Measurements from ENCODE around the gene TFDP1.
"Not testable (repeated sequence)": the region's sequence is repeated elsewhere in the genome, so short reads cannot be mapped to it uniquely, and the experiment has no call there.

The TFDP1 gene

GRCh38 chr13:113551081-113552000, 33.2 kb upstream of the TFDP1 start:
- peak in 1 of 2 experiments; percentile 46 for DNase-seq

GRCh38 chr13:113552079-113552478, 32.5 kb upstream of the TFDP1 start:
- DNase-seq, result no peak

GRCh38 chr13:113552786-113553434, 31.6 kb upstream of the TFDP1 start:
- no peak for DNase-seq

GRCh38 chr13:113553511-113554332, 30.8 kb upstream of the TFDP1 start:
- no peak for DNase-seq

- DNase-seq, result no peak
Observed at GRCh38 chr13:113554333-113554700, 30.2 kb upstream of the TFDP1 start.

- no peak for DNase-seq
Observed at GRCh38 chr13:113555141-113555540, 29.4 kb upstream of the TFDP1 start.

GRCh38 chr13:113557013-113557412, 27.5 kb upstream of the TFDP1 start:
- DNase-seq, result no peak

- DNase-seq, result no peak
Observed at GRCh38 chr13:113558461-113558860, 26.1 kb upstream of the TFDP1 start.

- DNase-seq, result no peak
Observed at GRCh38 chr13:113559061-113559460, 25.5 kb upstream of the TFDP1 start.

GRCh38 chr13:113559901-113560644, 24.5 kb upstream of the TFDP1 start:
- no peak for DNase-seq

GRCh38 chr13:113560645-113561416, 23.7 kb upstream of the TFDP1 start:
- DNase-seq, result no peak

GRCh38 chr13:113561417-113562084, 23.0 kb upstream of the TFDP1 start:
- DNase-seq, result no peak

GRCh38 chr13:113562085-113562749, 22.3 kb upstream of the TFDP1 start:
- peak; percentile 54 to 90 for DNase-seq

GRCh38 chr13:113562844-113563243, 21.7 kb upstream of the TFDP1 start:
- DNase-seq, result no peak

GRCh38 chr13:113563511-113563910, 21.0 kb upstream of the TFDP1 start:
- not testable (repeated sequence) for DNase-seq

GRCh38 chr13:113564331-113565023, 20.1 kb upstream of the TFDP1 start:
- no peak for DNase-seq

GRCh38 chr13:113565526-113566226, 18.9 kb upstream of the TFDP1 start:
- DNase-seq, result no peak

GRCh38 chr13:113566227-113566561, 18.4 kb upstream of the TFDP1 start:
- no peak for DNase-seq

GRCh38 chr13:113567681-113568080, 16.9 kb upstream of the TFDP1 start:
- DNase-seq, result no peak

Measured in NCI-H526 (cell line).